ENCODE data around the gene TBC1D21.

The TBC1D21 gene

DNA sequence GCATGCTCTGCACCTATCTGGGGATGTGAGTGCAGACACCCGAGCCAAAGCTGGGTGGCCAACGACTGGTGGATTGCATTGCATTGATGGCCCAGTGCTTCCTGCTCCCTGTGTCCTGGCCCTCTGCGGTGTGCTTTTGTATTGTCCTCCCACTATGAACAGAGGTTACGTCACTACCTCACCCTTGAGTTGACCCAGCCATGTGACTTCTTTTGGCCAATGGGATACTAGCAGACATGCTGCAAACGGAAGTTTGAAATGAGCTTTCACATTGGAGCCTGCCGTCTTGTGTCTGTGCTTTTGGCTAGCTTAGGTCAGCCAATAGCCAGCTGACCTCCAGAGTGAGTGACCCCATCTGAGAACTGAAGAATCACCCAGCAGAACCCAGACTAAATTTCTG, 15.3 kb upstream of the TBC1D21 start:
- H3K27ac ChIP-seq (ENCODE audit: extremely low read depth, low read depth, low read length) = no peak overlapping the region
- no peaks in the 10 kb centered on the region for H3K36me3 ChIP-seq (ENCODE audit: control insufficient read depth in 2 of 2, insufficient read depth in 1 of 2, low read length in 2 of 2)
- POLR2A ChIA-PET = no interaction called here
- no peaks in the 10 kb centered on the region for H3K4me1 ChIP-seq (ENCODE audit: control insufficient read depth, insufficient read depth, low read length)
- H3K4me3 ChIP-seq (ENCODE audit: low read depth, low read length) = no peak overlapping the region
- H3K9me3 ChIP-seq (ENCODE audit: control insufficient read depth, insufficient read depth, low read depth, low read length) = no peaks in the 10 kb centered on the region
- CTCF ChIA-PET = interaction anchor here (0.6 to 0.9 kb wide), 2 partner anchors 40 to 393 kb away, joined by 3 to 4 read pairs; no protein-coding TSS in a partner anchor
- TF ChIP-seq ZNF830 (tag by site-specific recombination; IDR thresholded peaks at IDR 0.05; ENCODE audit: low read depth) = no peak
- TF ChIP-seq, protein P1, sequence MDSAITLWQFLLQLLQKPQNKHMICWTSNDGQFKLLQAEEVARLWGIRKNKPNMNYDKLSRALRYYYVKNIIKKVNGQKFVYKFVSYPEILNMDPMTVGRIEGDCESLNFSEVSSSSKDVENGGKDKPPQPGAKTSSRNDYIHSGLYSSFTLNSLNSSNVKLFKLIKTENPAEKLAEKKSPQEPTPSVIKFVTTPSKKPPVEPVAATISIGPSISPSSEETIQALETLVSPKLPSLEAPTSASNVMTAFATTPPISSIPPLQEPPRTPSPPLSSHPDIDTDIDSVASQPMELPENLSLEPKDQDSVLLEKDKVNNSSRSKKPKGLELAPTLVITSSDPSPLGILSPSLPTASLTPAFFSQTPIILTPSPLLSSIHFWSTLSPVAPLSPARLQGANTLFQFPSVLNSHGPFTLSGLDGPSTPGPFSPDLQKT (IDR thresholded peaks at IDR 0.05; ENCODE audit: borderline replicate concordance, low read depth, low read length) = no peak
- no peak for TF ChIP-seq ZNF654 (tag by site-specific recombination; IDR thresholded peaks at IDR 0.05; ENCODE audit: low read depth)
- TF ChIP-seq GLIS1 (tag by site-specific recombination; IDR thresholded peaks at IDR 0.05) = no peak
- no peak for TF ChIP-seq ZNF561 (tag by site-specific recombination; IDR thresholded peaks at IDR 0.05; ENCODE audit: borderline replicate concordance)
- no peak for TF ChIP-seq ZNF114 (tag by site-specific recombination; IDR thresholded peaks at IDR 0.05)
- TF ChIP-seq SCRT2 (tag by site-specific recombination; IDR thresholded peaks at IDR 0.05) = no peak
- TF ChIP-seq ZNF248 (tag by site-specific recombination; IDR thresholded peaks at IDR 0.05) = no peak
- no peak for TF ChIP-seq ZNF184 (tag by site-specific recombination; IDR thresholded peaks at IDR 0.05)
- TF ChIP-seq, protein P2, sequence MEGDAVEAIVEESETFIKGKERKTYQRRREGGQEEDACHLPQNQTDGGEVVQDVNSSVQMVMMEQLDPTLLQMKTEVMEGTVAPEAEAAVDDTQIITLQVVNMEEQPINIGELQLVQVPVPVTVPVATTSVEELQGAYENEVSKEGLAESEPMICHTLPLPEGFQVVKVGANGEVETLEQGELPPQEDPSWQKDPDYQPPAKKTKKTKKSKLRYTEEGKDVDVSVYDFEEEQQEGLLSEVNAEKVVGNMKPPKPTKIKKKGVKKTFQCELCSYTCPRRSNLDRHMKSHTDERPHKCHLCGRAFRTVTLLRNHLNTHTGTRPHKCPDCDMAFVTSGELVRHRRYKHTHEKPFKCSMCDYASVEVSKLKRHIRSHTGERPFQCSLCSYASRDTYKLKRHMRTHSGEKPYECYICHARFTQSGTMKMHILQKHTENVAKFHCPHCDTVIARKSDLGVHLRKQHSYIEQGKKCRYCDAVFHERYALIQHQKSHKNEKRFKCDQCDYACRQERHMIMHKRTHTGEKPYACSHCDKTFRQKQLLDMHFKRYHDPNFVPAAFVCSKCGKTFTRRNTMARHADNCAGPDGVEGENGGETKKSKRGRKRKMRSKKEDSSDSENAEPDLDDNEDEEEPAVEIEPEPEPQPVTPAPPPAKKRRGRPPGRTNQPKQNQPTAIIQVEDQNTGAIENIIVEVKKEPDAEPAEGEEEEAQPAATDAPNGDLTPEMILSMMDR (tag by site-specific recombination; IDR thresholded peaks at IDR 0.05) = no peak
- no peak for TF ChIP-seq ZNF677 (tag by site-specific recombination; IDR thresholded peaks at IDR 0.05)

GRCh38 chr15:73862276-73862675, 11.1 kb upstream of the TBC1D21 start:
- Histone ChIP-seq H3K4me3 (ENCODE audit: low read depth, low read length) (no peak overlapping the region), H3K9me3 (ENCODE audit: control insufficient read depth, insufficient read depth, low read depth, low read length) (no peaks in the 10 kb centered on the region; the same call in 1 of the 2 replicates), H3K36me3 (ENCODE audit: control insufficient read depth in 2 of 2, insufficient read depth in 1 of 2, low read length in 2 of 2) (no peaks in the 10 kb centered on the region), H3K27ac (ENCODE audit: extremely low read depth, low read depth, low read length) (no peak overlapping the region), H3K4me1 (ENCODE audit: control insufficient read depth, insufficient read depth, low read length) (no peaks in the 10 kb centered on the region)
- no peak for TF ChIP-seq SETDB1 (IDR thresholded peaks at IDR 0.05; ENCODE audit: insufficient read length, low read length)
- no peak for TF ChIP-seq ZNF26 (tag by site-specific recombination; IDR thresholded peaks at IDR 0.05)
- no peak for TF ChIP-seq MEIS1 (CRISPR knock-in tag; IDR thresholded peaks at IDR 0.05; ENCODE audit: borderline replicate concordance)
- no peak for TF ChIP-seq ZNF777 (tag by site-specific recombination; IDR thresholded peaks at IDR 0.05; ENCODE audit: borderline replicate concordance)
- TF ChIP-seq ZNF174 (tag by site-specific recombination; IDR thresholded peaks at IDR 0.05) = no peak
- no peak for TF ChIP-seq ZNF148 (tag by site-specific recombination; IDR thresholded peaks at IDR 0.05; ENCODE audit: borderline replicate concordance)
- ChIA-PET POLR2A (no interaction called here), CTCF (interaction anchor here (3.7 kb wide), 1 partner anchor 12 kb away, joined by 27 read pairs; the partner anchor contains the start of gene TBC1D21)

Data from HEK293 (cell line).